ENCODE measurements around the gene SHH.

DNA sequence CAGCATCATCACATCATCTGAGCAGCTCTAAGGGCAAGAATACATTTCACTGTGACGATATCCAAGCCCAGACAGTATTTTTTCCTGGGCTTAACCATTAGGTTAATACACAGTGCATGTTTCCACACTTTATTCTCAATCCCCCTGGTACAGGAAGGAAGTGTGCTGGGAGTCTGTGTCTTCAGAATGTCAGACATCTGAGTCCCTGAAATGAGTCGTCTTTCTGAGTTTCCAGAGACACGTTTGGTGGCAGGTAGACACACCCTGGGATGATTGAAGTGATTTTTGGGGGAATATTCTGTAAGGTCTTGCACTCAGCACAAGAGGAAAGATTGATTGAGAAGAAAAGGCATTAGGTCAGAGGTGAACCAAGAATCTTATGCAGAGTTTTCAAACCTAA is 13.1 kb upstream of the SHH start:
- no peak for TF ChIP-seq CTCF (IDR thresholded peaks at IDR 0.05)
- TF ChIP-seq ZFX (IDR thresholded peaks at IDR 0.05; ENCODE audit: borderline replicate concordance), result no peak
